Measurements from ENCODE around the gene ARHGAP26. TPM values are rescaled to one million over a fixed set of nuclear protein-coding genes. Genes with fewer than 3 reads are reported as not detected.

Gene ARHGAP26
- total and polyA plus RNA-seq, 2 experiments from 2014 or later: 9.5 to 16.8 TPM

GRCh38 chr5:143190260-143190810 is 420.2 kb downstream of the ARHGAP26 start (continued):
- TF ChIP-seq ZNF462 (CRISPR knock-in tag; IDR thresholded peaks at IDR 0.05): no peak

DNA sequence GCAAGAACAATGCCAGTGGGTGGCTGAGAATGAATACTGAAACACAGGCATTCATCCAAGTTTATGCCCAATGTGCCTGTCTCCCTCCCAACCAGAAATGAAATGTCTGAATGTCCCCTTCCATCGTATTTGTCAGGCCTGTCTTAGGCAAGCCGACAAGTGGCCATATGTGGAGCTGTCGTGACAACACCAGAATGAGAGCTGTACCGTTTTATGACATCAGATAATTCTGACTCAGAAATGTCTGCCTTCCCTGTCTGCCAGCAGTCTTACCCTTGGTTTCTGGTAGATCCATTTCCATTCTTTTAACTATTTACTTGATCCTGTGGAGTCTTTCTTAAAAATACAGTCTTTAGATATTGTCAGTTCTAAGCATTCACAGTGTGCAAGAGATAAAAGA is 421.5 kb downstream of the ARHGAP26 start:
- Histone ChIP-seq H3K27me3 (ENCODE audit: insufficient read depth) (no peaks in the 10 kb centered on the region), H4K20me1 (replicated peaks; ENCODE audit: insufficient read depth) (no peaks in the 10 kb centered on the region), H3K79me2 (replicated peaks; ENCODE audit: insufficient read depth) (no peaks in the 10 kb centered on the region), H3K27ac (ENCODE audit: low read depth) (no peak overlapping the region), H3K4me1 (ENCODE audit: insufficient read depth) (peaks cover 4% of the 10 kb centered on the region; the same call in 1 of the 2 replicates), H3F3A (replicated peaks; ENCODE audit: low read depth) (no peaks in the 10 kb centered on the region), H3K9me2 (ENCODE audit: insufficient read depth) (peaks cover 4% of the 10 kb centered on the region; the same call in 1 of the 2 replicates), H3K36me3 (ENCODE audit: insufficient read depth) (no peaks in the 10 kb centered on the region), H3K4me3 (no peak overlapping the region), H3K4me2 (no peak overlapping the region), H2AFZ (no peak overlapping the region)
- H3K36me3 Mint-ChIP-seq (ENCODE audit: low read depth): peaks cover 2% of the 10 kb centered on the region; the same call in 1 of the 3 replicates
- H3K4me1 Mint-ChIP-seq: 0 out of 3 replicates have a peak, but pooled peaks cover 2% of the 10 kb centered on the region
- H3K27ac Mint-ChIP-seq: no peak overlapping the region
- TF ChIP-seq JUNB (IDR thresholded peaks at IDR 0.05; ENCODE audit: unreplicated experiment) (no peak), ZNF331 (CRISPR knock-in tag; IDR thresholded peaks at IDR 0.05; ENCODE audit: low read depth) (no peak), CREB1 (CRISPR knock-in tag; IDR thresholded peaks at IDR 0.05; ENCODE audit: low read depth) (no peak)
- TF ChIP-seq, protein P1, sequence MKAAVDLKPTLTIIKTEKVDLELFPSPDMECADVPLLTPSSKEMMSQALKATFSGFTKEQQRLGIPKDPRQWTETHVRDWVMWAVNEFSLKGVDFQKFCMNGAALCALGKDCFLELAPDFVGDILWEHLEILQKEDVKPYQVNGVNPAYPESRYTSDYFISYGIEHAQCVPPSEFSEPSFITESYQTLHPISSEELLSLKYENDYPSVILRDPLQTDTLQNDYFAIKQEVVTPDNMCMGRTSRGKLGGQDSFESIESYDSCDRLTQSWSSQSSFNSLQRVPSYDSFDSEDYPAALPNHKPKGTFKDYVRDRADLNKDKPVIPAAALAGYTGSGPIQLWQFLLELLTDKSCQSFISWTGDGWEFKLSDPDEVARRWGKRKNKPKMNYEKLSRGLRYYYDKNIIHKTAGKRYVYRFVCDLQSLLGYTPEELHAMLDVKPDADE (IDR thresholded peaks at IDR 0.05): no peak
- TF ChIP-seq, protein P2, sequence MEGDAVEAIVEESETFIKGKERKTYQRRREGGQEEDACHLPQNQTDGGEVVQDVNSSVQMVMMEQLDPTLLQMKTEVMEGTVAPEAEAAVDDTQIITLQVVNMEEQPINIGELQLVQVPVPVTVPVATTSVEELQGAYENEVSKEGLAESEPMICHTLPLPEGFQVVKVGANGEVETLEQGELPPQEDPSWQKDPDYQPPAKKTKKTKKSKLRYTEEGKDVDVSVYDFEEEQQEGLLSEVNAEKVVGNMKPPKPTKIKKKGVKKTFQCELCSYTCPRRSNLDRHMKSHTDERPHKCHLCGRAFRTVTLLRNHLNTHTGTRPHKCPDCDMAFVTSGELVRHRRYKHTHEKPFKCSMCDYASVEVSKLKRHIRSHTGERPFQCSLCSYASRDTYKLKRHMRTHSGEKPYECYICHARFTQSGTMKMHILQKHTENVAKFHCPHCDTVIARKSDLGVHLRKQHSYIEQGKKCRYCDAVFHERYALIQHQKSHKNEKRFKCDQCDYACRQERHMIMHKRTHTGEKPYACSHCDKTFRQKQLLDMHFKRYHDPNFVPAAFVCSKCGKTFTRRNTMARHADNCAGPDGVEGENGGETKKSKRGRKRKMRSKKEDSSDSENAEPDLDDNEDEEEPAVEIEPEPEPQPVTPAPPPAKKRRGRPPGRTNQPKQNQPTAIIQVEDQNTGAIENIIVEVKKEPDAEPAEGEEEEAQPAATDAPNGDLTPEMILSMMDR (conservative IDR thresholded peaks at IDR 0.05; ENCODE audit: low read depth in 2 of 2): no peak
- TF ChIP-seq, protein P3, sequence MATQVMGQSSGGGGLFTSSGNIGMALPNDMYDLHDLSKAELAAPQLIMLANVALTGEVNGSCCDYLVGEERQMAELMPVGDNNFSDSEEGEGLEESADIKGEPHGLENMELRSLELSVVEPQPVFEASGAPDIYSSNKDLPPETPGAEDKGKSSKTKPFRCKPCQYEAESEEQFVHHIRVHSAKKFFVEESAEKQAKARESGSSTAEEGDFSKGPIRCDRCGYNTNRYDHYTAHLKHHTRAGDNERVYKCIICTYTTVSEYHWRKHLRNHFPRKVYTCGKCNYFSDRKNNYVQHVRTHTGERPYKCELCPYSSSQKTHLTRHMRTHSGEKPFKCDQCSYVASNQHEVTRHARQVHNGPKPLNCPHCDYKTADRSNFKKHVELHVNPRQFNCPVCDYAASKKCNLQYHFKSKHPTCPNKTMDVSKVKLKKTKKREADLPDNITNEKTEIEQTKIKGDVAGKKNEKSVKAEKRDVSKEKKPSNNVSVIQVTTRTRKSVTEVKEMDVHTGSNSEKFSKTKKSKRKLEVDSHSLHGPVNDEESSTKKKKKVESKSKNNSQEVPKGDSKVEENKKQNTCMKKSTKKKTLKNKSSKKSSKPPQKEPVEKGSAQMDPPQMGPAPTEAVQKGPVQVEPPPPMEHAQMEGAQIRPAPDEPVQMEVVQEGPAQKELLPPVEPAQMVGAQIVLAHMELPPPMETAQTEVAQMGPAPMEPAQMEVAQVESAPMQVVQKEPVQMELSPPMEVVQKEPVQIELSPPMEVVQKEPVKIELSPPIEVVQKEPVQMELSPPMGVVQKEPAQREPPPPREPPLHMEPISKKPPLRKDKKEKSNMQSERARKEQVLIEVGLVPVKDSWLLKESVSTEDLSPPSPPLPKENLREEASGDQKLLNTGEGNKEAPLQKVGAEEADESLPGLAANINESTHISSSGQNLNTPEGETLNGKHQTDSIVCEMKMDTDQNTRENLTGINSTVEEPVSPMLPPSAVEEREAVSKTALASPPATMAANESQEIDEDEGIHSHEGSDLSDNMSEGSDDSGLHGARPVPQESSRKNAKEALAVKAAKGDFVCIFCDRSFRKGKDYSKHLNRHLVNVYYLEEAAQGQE (IDR thresholded peaks at IDR 0.05; ENCODE audit: unreplicated experiment): no peak
- peaks cover 2% of the 10 kb centered on the region for H3K27me3 Mint-ChIP-seq (ENCODE audit: insufficient read depth, low read depth, poor library complexity)
- no peak for ATAC-seq
- H3K4me3 Mint-ChIP-seq: no peak overlapping the region
- no peak for DNase-seq (ENCODE audit: low spot score)
- H3K9me3 Mint-ChIP-seq: no peaks in the 10 kb centered on the region

All from GM23338 (cell line).